ENCODE measurements around the gene MIER3. TPM values are rescaled to one million over a fixed set of nuclear protein-coding genes. Genes with fewer than 3 reads are reported as not detected.
A peak's percentile ranks its signal among the peaks of the same experiment; 100 is the strongest.

Gene MIER3
- total and polyA plus RNA-seq, 9 of the 15 experiments (the other 6 are each of a cell fraction or from before 2014, with no cell fraction given) = 4.1 to 29.3 (median 13.0) TPM

DNA sequence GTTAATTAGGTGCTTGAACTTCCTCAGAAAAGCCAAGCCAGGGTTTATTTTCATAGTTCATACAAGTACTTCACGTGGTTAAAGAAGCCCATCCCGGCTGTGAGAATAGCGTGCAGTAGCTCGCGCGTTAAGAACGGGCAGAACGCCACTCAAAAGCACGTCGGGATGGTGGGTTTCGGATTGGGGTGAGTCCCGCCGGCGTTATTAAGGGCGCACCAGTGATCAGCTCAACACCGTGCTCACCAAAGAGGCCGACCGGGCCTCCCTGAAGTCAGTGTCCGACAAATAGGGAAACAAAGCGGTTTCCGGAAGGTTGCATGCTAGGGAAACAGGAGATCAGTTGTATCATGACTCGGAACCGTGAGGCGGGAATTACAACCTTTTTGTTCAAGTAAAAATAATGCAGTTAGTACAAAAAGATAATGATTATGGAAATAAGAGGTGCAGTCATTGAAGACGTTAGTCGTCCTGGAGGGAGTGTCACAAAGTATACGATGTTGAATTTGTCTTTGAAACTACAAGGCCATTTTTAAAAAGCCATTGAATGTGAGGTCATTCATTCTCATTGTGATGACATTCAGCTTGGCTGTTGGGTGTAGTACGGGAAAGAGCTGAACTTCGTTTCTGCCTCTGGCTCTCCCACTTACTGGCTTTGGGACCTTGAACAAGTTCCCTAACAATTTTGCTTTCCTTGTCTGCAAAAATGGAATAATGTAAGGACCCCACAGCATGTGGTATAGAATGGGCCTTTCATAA lies 41.5 kb downstream of the MIER3 start (continued):
- TF ChIP-seq, protein P1, sequence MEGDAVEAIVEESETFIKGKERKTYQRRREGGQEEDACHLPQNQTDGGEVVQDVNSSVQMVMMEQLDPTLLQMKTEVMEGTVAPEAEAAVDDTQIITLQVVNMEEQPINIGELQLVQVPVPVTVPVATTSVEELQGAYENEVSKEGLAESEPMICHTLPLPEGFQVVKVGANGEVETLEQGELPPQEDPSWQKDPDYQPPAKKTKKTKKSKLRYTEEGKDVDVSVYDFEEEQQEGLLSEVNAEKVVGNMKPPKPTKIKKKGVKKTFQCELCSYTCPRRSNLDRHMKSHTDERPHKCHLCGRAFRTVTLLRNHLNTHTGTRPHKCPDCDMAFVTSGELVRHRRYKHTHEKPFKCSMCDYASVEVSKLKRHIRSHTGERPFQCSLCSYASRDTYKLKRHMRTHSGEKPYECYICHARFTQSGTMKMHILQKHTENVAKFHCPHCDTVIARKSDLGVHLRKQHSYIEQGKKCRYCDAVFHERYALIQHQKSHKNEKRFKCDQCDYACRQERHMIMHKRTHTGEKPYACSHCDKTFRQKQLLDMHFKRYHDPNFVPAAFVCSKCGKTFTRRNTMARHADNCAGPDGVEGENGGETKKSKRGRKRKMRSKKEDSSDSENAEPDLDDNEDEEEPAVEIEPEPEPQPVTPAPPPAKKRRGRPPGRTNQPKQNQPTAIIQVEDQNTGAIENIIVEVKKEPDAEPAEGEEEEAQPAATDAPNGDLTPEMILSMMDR (IDR thresholded peaks at IDR 0.05 in 2 of 3, conservative IDR thresholded peaks at IDR 0.05 in 1 of 3; ENCODE audit: insufficient read depth in 2 of 3, low read depth in 1 of 3, low read length in 3 of 3) = no peak
- TF ChIP-seq SP2 (IDR thresholded peaks at IDR 0.05; ENCODE audit: extremely low read depth, low read depth, low read length, poor library complexity, severe bottlenecking) (no peak), ZNF445 (CRISPR knock-in tag; IDR thresholded peaks at IDR 0.05; ENCODE audit: low read depth) (no peak), GATAD2A (IDR thresholded peaks at IDR 0.05) (no peak), ZNF41 (CRISPR knock-in tag; conservative IDR thresholded peaks at IDR 0.05) (no peak), MEF2D (tag; conservative IDR thresholded peaks at IDR 0.05; ENCODE audit: low read depth) (no peak), ZNF77 (CRISPR knock-in tag; IDR thresholded peaks at IDR 0.05) (no peak), ZNF408 (CRISPR knock-in tag; IDR thresholded peaks at IDR 0.05; ENCODE audit: low read depth) (no peak), RFX1 (IDR thresholded peaks at IDR 0.05) (no peak), NFIC (IDR thresholded peaks at IDR 0.05) (no peak), ZNF274 (IDR thresholded peaks at IDR 0.05; ENCODE audit: borderline replicate concordance, low read depth, low read length) (no peak), ATF7 (IDR thresholded peaks at IDR 0.05) (no peak; the same call in none of the 2 replicates), SIN3B (IDR thresholded peaks at IDR 0.05; ENCODE audit: low read depth) (0 out of 2 replicates have a peak, but pooled peaks have one; percentile 44), EWSR1 (IDR thresholded peaks at IDR 0.05; ENCODE audit: borderline replicate concordance, low read depth, partially characterized antibody) (no peak), ZNF12 (CRISPR knock-in tag; IDR thresholded peaks at IDR 0.05) (no peak), SAP30 (IDR thresholded peaks at IDR 0.05; ENCODE audit: borderline replicate concordance, insufficient read depth, low read depth, low read length, poor library complexity, severe bottlenecking) (peak; percentile 82), PTTG1 (tag; IDR thresholded peaks at IDR 0.05; ENCODE audit: low read depth) (no peak), RFX5 (IDR thresholded peaks at IDR 0.05; ENCODE audit: low read depth, low read length) (no peak), SMARCB1 (IDR thresholded peaks at IDR 0.05; ENCODE audit: insufficient read length, low read depth) (no peak), CHD1 (IDR thresholded peaks at IDR 0.05; ENCODE audit: low read length) (no peak), ZNF586 (CRISPR knock-in tag; conservative IDR thresholded peaks at IDR 0.05) (no peak), GTF2A2 (tag; IDR thresholded peaks at IDR 0.05) (no peak), ARNT (IDR thresholded peaks at IDR 0.05) (no peak)
- TF ChIP-seq, protein P2, sequence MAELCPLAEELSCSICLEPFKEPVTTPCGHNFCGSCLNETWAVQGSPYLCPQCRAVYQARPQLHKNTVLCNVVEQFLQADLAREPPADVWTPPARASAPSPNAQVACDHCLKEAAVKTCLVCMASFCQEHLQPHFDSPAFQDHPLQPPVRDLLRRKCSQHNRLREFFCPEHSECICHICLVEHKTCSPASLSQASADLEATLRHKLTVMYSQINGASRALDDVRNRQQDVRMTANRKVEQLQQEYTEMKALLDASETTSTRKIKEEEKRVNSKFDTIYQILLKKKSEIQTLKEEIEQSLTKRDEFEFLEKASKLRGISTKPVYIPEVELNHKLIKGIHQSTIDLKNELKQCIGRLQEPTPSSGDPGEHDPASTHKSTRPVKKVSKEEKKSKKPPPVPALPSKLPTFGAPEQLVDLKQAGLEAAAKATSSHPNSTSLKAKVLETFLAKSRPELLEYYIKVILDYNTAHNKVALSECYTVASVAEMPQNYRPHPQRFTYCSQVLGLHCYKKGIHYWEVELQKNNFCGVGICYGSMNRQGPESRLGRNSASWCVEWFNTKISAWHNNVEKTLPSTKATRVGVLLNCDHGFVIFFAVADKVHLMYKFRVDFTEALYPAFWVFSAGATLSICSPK (IDR thresholded peaks at IDR 0.05; ENCODE audit: borderline replicate concordance) = no peak
- TF ChIP-seq, protein P3, sequence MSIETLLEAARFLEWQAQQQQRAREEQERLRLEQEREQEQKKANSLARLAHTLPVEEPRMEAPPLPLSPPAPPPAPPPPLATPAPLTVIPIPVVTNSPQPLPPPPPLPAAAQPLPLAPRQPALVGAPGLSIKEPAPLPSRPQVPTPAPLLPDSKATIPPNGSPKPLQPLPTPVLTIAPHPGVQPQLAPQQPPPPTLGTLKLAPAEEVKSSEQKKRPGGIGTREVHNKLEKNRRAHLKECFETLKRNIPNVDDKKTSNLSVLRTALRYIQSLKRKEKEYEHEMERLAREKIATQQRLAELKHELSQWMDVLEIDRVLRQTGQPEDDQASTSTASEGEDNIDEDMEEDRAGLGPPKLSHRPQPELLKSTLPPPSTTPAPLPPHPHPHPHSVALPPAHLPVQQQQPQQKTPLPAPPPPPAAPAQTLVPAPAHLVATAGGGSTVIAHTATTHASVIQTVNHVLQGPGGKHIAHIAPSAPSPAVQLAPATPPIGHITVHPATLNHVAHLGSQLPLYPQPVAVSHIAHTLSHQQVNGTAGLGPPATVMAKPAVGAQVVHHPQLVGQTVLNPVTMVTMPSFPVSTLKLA (conservative IDR thresholded peaks at IDR 0.05) = peak; percentile 49 to 64
